ENCODE measurements around the gene LRIT1.
A peak's percentile ranks its signal among the peaks of the same experiment; 100 is the strongest.

Gene LRIT1

GRCh38 chr10:84191106-84191505 is 50.2 kb downstream of the LRIT1 start:
- DNase-seq = no peak

- no peak for DNase-seq
These were observed 50.7 kb downstream of the LRIT1 start for GRCh38 chr10:84190621-84191020.

- DNase-seq = no peak
These were observed 52.5 kb downstream of the LRIT1 start for GRCh38 chr10:84188815-84189214.

GRCh38 chr10:84185526-84186175 is 55.7 kb downstream of the LRIT1 start:
- peak; percentile 54 for DNase-seq

GRCh38 chr10:84184517-84184916 is 56.8 kb downstream of the LRIT1 start:
- no peak for DNase-seq

GRCh38 chr10:84181631-84182030 is 59.7 kb downstream of the LRIT1 start:
- no peak for DNase-seq

Data from NCI-H524 treated with DMSO at 0.1 percent for 48 hours (cell line).